GM18507 (cell line): ENCODE results near the gene MORN5.

Experiments used
- DNase-seq: peaks from one replicate; pipeline ENCODE4 v3.0.0; 2011; ENCODE audit warnings: low read depth; ENCODE audit not compliant: insufficient read length; ENCODE audit errors: extremely low spot score
- FAIRE-seq: peaks from 2 replicates; lab custom pipeline; 2011; peaks lifted over from hg19 to GRCh38; lab: Jason Lieb, UNC

The MORN5 gene

DNA sequence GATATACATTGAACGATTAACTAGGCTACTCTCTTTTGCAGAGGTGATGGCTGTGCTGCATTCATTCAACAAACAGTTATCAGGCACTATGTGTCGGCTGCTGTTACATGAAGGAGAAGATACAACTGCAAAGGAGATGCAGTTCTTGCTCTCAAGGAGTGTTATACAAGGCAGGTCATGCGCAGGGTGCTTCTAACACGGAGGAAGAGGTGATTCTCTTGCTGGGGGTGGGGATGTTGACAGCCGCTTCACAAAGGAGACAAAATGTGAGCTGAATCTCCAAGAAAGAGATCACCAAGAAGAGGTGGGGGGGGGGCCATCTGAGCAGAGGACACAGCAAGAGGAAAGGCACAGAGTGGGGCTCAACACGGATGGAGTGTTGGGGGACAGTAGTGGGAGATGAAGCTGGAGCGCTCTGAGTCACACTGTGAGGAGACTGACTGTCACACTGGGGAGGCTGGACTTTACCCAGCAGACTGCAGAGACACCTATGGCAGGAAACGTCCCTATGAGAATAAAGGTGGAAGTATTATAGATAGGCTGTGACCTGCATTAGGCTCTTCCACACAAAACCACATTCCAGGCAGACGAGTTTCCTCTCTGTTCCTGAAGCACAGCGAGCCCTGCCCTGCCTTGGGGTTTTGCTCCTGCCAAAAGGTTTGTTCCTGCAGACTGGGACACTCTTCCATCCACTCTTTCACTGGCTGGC lies 21.0 kb upstream of the MORN5 start:
- DNase-seq (no peak), FAIRE-seq (no peak)

DNA sequence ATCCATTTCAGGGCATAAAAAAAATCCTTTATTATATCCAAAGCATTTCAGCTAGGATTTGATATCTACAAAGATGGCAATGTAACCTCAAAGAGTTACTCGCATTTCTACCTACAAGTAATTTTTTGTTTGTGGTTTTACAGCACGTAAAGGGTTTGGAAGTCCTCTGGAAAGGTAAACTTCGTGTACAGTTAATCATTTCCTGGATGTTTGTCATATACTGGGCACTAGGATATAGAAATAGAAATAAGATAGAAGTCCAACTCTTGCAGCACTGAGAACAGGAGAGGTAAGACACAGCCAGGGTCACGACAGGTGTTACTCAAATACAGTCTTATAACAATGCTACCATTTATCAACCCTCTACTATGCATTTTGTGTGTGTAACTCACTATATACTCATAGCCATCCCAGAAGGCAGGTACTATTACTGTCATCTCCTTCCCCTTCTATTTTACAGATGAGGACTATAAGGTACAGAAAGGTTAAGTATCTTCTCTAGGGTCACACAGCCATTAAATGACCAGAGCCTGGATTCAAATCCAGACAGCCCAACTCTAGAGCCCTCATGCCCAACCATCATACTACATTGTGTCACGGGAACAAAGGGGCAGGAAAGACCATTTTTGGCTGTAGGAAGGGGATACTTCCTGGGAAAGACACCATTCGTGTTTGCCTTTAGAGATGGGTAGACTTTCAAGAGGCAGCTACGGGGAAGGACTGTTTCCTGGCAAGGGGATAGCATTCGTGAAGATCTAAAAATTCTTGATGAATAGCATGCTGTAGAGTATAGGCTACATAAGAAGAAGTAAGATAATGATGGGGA lies 19.1 kb upstream of the MORN5 start:
- FAIRE-seq (no peak), DNase-seq (no peak)

DNA sequence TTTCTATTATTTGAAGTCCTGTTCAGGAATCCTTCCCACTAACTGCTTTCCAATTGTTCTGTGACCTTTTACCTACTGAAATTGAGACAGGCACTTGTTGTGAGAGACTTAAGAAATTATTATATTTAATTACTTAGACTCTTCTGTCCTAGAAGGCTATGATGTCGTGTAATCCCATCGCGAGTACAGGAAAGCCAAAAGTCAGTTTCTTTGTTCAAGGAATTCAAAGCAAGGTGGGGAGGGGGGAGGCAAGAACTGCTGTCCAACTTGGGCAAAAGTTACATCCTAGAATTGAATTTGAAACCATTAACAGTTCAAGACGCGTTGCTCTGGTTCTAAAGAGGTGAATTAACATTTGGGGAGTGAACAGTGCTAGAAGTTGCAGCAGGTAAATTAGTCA lies 18.0 kb upstream of the MORN5 start:
- FAIRE-seq (no peak), DNase-seq (no peak)

DNA sequence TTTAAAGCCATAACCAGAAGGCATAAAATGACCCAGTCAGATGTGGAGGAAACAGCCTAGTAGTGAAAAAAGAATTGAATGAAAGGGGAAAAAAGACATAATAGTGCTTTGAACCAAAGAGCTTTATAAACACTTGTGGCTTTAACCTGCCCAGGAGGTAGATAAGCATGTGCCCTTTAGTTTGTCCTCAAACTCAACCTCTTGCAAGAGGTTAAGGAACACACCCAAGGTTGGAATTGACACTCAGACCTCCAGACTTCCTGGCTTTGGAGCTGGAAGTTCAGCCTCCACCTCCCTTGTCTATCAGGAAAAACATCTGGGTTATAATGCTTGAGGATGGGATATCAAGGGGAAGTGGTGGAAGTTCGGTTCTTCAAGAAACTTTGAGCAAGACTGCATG lies 16.4 kb upstream of the MORN5 start:
- no peak for DNase-seq
- no peak for FAIRE-seq

DNA sequence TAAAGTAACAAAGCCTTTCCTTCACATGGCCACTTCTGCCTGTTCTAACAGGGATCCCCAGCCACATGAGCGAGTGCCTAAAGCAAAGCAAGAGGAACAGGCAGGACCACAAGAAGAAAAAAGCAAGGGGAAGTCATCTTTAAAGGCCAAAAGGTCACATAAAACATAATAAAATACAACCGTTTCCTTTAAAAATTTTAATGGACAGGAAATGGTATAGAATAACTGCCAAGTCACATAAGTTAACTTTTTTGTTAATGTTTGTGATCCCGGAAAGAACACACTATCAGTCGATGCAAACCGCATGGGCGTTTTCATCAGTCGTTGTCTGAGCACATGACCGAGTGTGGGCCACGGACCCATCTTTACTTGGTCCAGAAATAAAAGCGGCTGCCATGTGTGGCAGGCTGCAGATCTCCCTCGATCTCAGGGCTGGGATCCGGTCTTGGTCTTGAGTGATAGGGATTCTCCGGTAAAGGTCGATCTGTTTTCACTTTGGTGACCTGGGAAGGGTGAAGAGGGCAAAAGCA lies 15.8 kb upstream of the MORN5 start:
- DNase-seq (no peak), FAIRE-seq (no peak)

DNA sequence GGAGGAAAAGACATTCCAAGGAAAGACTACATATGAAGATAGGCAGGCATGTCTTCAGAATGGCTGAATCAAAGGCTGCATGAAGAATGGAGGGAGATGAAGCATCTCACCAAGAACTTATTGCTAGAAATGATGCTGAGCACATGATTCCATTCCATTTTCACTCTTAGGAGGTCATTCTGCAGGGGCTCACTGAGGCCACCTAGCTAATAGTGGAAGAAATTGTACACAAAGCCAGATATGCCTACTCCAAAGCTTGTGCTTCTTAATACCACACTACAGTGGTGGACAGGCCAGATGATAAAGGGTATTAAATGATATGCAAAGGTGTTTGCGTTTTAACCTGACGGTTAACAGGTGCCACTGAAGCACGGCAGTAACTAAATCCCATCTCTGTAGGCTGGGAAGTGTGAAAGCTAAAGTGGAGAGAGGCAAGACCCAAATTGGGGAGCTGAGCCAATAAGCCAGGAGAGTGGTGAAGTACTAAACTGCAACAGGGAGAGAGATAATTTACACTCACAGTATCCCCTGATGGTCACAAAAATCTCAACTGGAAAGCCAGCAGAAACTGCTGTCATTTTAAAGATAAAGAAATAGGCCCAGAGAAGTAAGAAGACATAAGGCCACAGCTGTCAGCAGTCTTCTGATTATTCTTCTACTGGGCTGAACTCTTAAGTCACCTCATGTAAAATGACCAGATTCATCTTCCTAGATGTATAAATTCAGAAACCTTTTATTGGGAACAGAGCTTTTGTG lies 14.7 kb upstream of the MORN5 start:
- DNase-seq (no peak), FAIRE-seq (no peak)

DNA sequence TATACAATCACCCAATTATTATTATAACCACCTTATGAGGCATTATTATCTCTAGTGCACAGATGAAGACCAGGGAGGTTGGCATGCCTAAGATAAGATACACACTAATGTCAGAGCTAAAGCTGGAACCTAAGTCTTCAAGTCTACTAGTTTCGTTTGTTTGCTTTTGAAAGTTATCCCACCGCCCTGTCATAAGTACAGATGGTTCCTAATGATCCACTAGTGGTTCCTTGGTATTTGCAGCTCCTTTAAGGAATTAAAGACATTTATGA lies 14.2 kb upstream of the MORN5 start:
- DNase-seq (no peak), FAIRE-seq (no peak)

DNA sequence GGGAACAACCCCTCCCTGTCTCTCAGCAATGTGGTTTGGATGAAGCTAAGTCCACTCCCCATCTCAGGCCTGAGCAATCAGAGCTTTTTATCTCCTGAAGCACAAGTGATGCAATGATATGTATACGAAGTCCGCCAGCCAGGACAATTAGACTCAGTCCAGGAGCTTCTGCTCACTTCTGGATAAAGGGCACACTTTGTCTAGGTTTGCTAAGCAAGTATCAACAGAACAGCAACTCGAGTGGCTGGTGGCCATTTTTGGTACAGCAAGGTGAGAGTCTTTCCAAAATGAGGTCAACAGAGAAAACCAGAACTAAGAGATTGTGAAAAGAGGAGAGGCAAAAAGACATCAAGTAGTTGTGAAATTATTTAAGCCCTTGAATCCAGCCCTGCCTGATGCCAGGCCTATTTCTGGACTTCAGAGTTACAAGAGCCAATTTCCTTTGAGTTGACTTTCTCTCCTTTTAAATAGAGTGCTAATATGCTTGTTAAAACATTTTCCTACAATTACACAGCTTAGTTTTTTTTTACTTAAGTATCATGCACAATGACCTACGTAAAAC lies 8.4 kb upstream of the MORN5 start:
- no peak for DNase-seq
- FAIRE-seq, result no peak

DNA sequence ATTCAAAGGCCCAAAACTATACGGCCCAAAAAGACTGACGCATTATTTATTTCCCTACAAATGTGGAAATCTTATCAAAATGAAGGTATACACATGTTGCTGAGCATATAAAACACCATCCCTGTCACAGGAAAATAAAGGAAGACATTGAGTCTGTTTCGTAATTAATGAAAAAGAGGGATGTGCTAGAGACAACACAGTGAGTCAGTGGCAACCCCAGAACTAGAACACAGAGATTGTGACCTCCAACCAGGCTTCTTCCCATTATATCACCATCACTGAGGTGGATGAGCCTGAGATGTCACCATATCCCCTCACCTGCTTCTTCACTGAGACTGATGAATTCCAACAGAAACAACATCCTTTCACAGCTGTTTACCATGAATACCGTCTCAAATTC lies 3.9 kb upstream of the MORN5 start:
- FAIRE-seq (no peak), DNase-seq (no peak)

DNA sequence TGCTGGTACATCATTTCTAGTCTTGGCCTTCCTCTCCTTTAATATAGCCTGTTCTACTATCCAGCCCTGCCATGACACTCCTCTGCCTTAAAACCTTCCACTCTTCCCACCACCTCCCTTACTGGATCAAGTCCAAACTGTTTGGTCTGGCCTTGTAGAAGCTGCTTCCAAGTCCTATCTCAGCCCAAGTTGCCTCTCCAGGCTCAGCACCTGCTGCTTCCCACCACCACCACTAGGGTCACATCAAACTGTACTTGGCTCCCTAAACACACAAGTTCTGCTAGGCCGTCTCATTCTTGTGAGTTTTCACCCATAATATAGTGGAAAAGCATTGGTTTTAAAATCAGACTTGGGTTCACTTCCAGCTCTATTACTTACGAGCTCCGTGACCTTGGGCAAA lies 1.5 kb upstream of the MORN5 start:
- DNase-seq, result peak; percentile 15
- peak; percentile 72 for FAIRE-seq

DNA sequence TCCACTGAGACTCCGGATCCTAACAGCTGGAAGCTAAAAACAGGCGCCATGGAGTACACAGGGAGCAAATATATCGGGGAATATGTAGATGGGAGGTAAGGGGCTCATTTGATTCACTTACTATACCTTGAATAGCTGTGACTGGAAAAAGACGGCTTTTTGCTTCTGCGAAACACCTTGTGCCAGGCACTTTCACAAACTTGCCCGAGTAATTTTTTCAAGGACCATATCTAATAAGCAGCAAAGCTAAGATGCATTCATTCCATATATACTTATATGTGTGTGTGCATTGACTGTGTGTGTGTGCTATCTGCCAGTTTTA lies 178 bp downstream of the MORN5 start:
- FAIRE-seq (no peak), DNase-seq (no peak)

DNA sequence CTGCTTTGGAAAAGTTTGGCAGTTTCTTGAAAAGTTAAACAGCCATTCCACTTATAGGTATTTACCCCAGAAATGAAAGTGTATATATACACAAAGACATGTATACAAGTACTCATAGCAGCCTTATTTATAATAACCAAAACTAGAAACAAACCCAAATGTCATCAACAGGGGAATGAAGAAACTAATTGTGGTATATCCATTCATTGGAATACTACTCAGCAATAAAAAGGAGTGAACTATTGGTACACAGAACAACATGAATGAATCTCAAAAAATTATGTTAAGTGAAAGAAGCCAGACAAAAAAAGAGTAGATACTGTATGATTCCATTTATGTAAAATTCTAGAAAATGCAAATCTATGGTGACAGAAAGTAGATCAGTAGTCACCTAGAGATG lies 2.7 kb downstream of the MORN5 start:
- FAIRE-seq (no peak), DNase-seq (no peak)

DNA sequence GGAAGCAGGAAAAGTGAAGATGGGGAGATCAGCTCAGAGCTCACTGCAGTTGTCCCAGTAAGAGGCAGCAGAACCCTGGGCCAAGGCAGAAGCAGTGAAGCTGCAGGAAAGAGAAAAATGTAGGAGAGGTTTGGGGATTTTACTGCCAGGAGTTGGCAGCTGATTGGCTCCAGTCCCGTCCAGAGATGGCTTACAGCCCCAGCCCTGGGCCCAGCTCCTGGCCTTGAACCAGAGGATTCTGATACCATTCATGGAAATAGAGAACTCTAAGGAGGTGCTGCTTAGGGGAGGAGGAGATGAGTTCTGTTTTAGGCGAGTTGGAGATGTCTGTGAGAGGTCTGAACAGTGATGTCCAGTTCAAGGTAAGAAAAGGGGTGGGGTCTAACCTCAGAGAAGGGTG lies 4.6 kb downstream of the MORN5 start:
- DNase-seq (no peak), FAIRE-seq (no peak)

DNA sequence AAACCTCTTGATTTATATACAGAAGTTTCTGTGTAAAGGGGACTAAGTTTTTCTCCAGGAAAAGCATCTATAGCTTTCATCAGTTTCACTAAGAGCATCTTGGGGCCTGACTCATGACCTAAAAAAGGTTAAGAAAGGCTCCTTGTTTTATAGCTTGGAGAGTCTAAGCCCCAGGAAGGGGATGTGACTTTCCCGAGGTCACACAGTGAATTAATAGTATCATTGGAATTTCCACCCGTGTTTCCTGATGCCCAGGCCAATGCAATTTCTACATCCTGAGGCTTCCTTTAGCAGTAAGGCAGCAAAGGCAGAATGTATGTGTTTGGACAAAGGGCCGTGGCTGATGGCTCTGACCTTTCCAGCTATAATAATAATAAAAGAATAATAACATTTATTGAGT lies 8.6 kb downstream of the MORN5 start:
- FAIRE-seq, result no peak

DNA sequence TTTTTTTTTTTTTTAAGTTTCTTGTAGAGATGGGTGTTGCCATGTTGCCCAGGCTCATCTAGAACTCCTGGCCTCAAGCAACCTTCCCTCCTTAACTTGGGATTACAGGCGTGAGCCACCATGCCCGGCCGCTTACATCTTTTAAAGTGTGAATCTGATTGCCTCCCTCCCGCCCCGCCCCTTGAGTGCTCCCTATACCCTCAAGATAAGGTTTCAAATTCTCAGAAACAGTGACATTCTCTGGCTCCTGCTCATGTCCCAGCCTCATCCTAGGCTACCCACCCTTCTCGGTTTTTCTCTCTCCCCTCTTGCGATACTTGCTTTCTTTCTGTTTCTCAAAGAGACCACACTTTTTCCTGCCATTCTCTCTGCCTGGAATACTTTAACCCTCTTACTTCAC lies 12.4 kb downstream of the MORN5 start:
- no peak for DNase-seq

More for the DNA sequence above, 8.6 kb downstream of the MORN5 start:
- DNase-seq, result no peak

DNA sequence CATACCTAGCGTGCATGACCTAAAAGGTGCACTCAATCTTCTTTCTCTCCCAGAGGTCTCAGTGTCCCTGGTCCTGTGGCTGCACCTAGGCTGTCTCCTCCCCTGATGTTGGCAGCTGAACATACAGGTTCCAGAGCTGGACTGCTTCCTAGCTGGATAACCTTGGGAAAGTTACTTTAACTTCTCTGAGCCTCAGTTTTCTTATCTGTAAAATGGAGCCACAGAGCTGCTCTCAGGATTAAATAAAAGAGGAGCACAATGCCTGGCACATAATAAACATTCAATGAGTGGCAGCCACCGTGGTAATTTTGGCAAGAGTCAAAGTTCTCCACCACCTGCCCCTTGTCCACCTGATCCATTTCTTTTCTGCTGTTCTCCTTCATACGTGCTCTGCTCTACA lies 14.0 kb downstream of the MORN5 start:
- DNase-seq, result no peak
- no peak for FAIRE-seq

More for the DNA sequence above, 12.4 kb downstream of the MORN5 start:
- no peak for FAIRE-seq

DNA sequence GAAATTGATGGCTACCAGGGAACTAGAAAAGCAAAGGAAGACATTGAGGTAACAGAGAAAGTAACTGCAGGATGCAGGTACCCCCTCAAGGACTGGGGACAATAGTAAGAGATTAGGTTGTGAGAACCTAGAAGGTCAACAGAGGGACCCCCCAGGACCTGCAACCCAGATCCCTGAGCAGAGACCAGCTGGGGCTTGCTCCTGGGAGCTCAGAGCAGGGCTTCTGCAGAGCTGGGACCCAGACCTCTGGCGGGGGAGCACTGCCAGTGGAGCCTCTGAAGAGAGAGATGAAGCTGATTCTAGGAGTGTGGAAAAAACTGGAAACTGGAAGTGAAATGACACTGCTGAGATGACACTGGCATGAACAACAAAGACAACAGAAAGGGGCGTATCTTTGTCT lies 17.2 kb downstream of the MORN5 start:
- DNase-seq, result no peak
- no peak for FAIRE-seq

DNA sequence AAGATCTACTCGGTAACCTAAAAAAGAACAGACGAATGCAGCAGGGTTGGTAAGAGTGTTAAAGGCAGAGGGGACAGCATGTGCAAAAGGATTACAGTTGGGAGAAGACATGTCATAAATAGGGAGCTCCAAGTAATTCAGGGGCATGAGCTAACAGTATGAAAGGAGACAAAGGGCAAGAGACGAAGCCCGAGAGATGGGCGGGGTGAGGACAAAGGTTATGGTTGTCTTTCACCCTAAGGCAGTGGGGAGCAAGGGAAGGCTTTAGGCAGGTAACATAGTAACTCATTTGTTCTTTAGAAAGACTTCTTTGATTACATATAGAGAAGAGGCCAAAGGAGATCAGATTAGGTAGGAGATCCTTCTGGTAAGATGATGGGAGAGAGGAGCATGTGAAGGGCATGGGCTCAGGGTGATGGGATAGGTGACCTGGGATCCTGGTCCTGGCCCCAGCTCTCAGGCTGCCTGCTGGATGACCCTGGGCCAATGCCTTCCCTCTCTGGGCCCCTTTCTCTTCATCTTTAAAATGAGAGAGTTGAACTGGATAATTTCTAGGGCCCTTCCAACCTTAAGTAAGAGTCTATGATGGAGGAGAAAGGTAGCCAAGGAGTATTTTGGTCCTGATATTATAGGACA lies 19.5 kb downstream of the MORN5 start:
- FAIRE-seq (no peak), DNase-seq (no peak)

DNA sequence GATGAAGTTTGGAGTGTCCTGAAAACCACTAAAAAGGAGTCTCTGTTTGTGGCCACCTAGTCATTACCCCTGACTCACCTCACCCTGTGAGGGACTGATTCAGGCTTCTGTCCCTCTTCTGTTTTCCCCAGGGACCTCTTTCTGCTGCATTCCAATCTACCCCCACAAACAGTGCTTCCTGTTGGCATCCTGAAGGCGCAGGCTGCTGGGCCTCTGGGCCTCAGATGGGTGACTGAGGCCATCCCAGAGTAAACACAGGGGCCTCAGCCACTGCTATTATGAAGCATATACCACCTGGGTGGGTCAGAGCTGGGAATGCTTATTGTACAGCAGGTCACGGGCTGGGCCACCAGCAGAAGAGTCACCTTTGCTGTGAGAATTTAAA lies 20.0 kb downstream of the MORN5 start:
- DNase-seq, result no peak
- no peak for FAIRE-seq

DNA sequence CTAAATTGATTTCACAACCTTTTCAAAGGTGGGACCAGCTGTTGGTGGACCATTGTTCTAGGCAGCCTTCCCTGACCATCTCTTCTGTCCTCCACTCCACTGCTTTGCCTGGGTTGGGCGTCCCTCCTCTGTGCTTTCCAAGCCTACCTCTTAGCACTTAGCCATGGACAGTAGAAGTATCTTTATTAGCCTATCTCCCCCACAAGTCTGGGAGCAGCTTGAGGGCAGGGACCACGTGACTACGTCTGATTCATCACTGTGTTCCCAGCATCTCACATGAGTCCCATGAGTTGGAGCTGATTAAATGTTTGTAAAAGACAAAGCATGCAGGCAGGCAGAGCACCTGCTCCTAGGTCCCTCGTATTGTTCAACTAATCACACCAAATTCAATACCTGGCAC lies 20.9 kb downstream of the MORN5 start:
- FAIRE-seq (no peak), DNase-seq (no peak)
